ENCODE data around the gene SRSF11.

DNA sequence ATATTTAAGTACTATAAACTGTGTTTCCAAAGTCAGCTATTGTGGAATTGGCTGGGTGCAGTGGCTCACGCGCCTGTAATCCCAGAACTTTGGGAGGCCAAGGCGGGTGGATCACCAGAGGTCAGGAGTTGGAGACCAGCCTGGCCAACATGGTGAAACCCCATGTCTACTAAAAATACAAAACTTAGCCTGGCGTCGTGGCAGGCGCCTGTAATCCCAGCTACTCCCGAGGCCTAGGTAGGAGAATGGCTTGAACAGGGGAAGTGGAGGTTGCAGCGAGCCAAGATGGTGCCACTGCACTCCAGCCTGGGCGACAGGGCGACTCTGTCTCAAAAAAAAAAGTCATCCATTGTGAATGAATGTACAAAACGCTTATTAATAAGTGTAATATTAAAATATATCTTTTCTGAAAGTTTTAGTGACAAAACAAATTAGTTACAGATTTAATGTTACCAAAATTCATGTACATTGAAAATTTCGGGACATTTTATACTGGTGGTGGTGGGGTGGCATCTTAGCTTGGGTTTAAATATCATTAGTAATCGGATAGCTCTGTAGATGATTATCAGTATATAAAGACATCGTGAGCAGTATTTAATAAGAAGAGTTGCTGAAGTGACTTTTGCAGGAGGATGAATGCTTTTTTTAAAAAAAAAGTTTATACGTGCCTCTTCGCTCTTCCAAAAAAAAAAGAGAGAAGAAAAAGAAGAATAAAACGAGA is 503 bp upstream of the SRSF11 start:
- TF ChIP-seq POLR2A (IDR thresholded peaks at IDR 0.05; ENCODE audit: low read depth, low read length) (no peak), RCOR1 (IDR thresholded peaks at IDR 0.05; ENCODE audit: insufficient replicate concordance, low read length) (no peak), SMC3 (IDR thresholded peaks at IDR 0.05; ENCODE audit: low read depth, low read length) (no peak), CEBPB (IDR thresholded peaks at IDR 0.05; ENCODE audit: low read depth, low read length) (no peak)
- TF ChIP-seq, protein P1, sequence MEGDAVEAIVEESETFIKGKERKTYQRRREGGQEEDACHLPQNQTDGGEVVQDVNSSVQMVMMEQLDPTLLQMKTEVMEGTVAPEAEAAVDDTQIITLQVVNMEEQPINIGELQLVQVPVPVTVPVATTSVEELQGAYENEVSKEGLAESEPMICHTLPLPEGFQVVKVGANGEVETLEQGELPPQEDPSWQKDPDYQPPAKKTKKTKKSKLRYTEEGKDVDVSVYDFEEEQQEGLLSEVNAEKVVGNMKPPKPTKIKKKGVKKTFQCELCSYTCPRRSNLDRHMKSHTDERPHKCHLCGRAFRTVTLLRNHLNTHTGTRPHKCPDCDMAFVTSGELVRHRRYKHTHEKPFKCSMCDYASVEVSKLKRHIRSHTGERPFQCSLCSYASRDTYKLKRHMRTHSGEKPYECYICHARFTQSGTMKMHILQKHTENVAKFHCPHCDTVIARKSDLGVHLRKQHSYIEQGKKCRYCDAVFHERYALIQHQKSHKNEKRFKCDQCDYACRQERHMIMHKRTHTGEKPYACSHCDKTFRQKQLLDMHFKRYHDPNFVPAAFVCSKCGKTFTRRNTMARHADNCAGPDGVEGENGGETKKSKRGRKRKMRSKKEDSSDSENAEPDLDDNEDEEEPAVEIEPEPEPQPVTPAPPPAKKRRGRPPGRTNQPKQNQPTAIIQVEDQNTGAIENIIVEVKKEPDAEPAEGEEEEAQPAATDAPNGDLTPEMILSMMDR (conservative IDR thresholded peaks at IDR 0.05; ENCODE audit: low read depth, low read length): no peak
- TF ChIP-seq, protein P2, sequence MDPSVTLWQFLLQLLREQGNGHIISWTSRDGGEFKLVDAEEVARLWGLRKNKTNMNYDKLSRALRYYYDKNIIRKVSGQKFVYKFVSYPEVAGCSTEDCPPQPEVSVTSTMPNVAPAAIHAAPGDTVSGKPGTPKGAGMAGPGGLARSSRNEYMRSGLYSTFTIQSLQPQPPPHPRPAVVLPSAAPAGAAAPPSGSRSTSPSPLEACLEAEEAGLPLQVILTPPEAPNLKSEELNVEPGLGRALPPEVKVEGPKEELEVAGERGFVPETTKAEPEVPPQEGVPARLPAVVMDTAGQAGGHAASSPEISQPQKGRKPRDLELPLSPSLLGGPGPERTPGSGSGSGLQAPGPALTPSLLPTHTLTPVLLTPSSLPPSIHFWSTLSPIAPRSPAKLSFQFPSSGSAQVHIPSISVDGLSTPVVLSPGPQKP (IDR thresholded peaks at IDR 0.05; ENCODE audit: borderline replicate concordance, low read depth, low read length): no peak
